GM19351 (cell line): ENCODE data around the gene DPH5.
A peak's percentile ranks its signal among the peaks of the same experiment; 100 is the strongest.

Source experiments
- ATAC-seq: cut with Tn5 transposase; IDR thresholded peaks from one replicate; pipeline ENCODE4 v1.9.1; 2021; ENCODE audit warnings: mild to moderate bottlenecking, moderate library complexity; ENCODE audit not compliant: unreplicated experiment

The DPH5 gene

GRCh38 chr1:100943533-100943932 is 82.1 kb downstream of the DPH5 start:
- no peak for ATAC-seq

- ATAC-seq, result no peak
Observed at GRCh38 chr1:100942304-100943046, 83.1 kb downstream of the DPH5 start.

GRCh38 chr1:100941580-100942216 is 83.9 kb downstream of the DPH5 start:
- ATAC-seq, result no peak

- ATAC-seq, result peak; percentile 69
Observed at GRCh38 chr1:100941098-100941527, 84.5 kb downstream of the DPH5 start.
